GM21528 (cell line): ENCODE measurements around the gene FGF12.

Experiments
- ATAC-seq: cut with Tn5 transposase; IDR thresholded peaks from one replicate; pipeline ENCODE4 v1.9.1; 2021; ENCODE audit warnings: mild to moderate bottlenecking, moderate library complexity; ENCODE audit not compliant: unreplicated experiment, low FRiP score

FGF12 gene

DNA sequence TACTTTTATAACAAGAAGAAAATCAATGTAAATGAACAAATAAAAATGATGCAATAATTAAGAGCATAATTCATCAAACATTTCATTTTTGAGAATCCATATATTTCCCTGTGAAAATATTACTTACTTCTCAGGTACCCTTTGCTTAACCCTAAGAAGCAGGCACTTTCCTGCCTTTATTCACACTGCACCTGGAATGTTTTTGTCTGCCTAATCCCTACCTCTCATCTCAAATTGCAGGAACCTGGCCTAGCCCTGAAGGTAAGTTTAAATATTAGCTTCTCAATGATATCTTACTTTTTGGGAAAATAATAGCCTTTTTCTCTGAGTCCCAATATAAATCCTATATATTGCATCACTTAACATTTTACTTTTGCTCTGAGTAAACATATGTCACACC is 559.1 kb downstream of the FGF12 start:
- ATAC-seq: no peak

DNA sequence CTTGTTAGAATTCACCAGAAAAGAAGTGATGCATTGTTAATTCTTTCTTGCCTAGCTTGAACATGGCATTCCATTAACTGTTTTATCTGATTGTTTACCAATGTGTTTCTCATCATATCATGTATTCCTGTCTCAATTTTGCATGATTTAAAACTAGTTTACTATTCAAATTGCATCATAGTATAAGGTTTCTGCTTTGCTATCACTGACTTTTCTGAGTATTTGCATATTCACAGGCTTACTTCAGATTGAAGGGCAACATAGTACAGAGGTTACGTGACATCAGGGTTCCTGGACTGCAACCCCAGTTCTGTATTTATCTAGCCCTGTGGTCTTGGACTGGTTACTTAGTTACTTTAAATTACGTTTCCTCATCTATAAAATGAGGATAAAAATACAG is 561.8 kb downstream of the FGF12 start:
- no peak for ATAC-seq

DNA sequence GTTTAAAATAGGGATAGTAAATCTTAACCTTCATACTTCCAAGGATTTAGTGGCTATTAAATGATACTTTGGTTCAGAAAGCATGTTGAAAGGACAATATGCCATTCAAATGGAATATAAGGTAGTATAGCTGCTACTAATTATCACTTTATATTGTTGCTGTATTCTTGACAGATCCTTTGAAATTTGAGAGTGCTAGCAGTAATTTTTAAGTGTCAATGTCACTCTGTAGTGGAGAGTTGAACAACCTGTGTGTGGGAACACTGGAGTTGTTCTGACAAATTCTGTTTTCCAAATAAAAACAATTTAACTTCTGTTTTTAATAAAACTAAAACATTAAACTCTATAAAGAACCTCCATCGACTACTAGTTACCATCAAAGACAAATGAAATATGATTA is 565.7 kb downstream of the FGF12 start:
- no peak for ATAC-seq

DNA sequence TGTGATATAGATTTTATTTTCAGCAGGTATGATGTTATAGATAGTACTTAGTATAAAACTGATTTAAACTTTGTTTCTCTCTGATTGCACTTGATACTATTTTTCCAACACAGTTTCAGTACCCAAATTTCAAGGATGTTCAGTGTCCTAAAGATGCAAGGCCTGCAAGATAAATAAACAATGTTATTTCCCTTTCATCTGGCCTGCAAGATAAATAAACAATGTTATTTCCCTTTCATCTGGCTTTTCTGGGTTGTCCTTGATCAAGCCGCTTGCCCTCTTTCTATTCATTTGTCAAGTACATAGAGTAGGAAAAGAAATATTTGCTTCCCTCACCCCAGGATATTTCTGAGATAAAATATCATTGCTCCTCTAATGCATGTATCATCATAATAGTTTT is 571.0 kb downstream of the FGF12 start:
- ATAC-seq: no peak

DNA sequence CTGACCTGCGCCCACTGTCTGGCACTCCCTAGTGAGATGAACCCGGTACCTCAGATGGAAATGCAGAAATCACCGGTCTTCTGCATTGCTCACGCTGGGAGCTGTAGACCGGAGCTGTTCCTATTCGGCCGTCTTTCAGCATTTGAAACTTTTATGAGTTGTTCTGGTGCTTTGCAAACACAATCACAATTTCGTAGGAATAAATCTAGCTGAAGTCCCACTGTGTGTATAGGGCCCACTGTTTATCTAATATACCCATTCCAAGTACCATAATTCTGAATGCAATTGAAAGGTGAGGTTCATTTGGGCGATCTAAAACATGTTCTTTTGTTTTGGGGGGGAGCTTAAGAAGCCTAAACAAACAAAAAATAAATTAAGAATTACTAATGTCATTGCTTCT is 572.1 kb downstream of the FGF12 start:
- no peak for ATAC-seq

DNA sequence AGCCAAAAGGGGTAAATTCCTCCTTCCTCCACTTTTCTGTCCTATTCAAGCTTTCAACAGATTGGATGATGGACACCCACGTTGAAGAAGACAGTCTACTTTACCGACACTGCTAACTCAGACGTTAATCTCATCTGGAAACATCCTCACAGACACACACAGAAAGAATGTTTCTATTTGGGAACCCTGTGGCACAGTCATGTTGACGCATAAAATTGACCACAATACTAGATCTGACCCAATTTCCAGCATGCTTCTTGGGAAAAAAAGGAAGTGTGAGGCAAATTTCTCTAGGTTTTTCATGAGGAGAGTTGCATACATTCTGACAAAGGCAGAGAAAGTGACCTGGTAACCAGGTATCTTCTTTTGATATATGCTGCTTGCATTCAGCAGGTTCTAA is 594.1 kb downstream of the FGF12 start:
- no peak for ATAC-seq

DNA sequence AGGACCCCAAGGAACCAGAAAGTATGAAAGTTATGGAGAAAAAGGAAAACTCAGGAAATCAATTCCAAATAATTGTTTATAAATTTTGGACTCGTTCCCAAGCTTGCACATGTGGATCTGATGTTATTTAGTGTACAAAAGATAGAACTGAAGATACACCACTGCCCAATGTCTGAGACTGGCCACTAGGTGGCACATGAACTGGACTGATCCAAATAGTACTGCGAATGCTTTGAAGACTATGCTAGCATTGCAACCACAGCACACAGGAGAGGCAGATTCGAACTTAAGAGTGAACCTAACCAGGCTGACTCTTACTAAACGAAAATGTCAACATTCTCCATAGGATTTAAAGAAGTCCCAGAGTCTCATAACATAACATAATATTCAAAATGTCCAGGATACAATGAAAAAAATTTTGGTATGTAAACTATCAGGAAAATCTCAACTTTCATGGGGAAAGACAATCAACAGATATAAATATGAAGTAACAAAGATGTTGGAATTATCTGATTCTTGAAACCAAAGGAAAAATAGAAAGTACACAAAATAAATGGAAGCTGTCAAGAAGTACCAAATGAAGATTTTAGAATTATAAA is 596.7 kb downstream of the FGF12 start:
- ATAC-seq: peak; percentile 74

DNA sequence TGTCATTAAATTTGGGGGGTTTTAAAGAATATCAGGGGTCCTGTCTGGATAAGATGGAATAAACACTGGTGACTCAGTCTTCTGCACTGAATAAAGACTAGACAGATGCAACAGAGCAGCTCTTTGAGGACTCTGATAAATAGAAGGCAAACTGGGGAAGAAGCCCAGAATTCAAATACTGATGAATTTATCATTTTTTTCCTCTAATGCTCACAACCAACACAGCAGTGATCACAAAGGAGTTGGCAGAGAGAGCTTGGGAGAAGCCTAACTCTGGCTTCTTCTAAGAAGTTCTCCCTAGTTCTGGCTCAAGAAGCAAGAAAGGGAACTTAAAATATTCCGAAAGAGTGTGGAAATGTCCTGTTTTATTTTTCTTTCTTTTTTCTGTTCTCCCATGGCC is 597.8 kb downstream of the FGF12 start:
- ATAC-seq: no peak

DNA sequence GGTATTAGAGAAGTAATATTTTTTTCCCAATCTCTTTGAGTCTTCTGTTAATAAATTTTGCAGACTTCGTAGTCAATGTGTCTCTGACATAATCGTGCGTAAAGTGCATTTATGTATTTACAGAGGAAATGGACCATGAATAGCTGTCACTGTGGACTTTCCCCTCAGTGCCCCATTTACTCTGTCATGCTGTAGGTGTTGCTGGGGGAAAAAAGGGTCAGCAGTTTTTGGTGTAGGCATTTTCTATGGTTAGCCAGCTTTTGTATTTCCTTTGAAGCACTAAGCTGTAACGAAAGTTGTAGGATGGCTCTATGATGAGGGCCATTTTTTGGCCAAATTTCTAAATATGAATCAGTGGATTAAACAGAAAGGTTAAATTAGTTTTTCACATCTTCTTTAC is 598.4 kb downstream of the FGF12 start:
- peak; percentile 66 for ATAC-seq

DNA sequence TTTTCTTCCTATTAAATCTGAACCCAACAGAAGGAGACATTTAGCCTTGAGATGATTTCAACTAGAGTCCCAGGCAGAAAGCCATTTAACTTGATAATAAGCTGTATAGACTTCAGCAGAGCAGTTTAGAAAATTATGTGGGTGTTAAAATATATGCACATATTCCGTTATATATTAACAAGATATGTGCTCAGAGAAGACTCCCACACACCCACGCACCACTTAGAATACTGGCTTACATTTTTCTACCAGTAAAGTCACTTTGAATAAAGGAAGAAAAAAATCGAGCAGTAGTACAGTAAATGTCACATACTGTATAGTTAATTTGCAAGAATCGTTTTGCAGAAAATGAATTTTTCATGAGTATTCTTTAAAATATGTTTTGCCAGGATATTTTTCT is 599.3 kb downstream of the FGF12 start:
- ATAC-seq: no peak

DNA sequence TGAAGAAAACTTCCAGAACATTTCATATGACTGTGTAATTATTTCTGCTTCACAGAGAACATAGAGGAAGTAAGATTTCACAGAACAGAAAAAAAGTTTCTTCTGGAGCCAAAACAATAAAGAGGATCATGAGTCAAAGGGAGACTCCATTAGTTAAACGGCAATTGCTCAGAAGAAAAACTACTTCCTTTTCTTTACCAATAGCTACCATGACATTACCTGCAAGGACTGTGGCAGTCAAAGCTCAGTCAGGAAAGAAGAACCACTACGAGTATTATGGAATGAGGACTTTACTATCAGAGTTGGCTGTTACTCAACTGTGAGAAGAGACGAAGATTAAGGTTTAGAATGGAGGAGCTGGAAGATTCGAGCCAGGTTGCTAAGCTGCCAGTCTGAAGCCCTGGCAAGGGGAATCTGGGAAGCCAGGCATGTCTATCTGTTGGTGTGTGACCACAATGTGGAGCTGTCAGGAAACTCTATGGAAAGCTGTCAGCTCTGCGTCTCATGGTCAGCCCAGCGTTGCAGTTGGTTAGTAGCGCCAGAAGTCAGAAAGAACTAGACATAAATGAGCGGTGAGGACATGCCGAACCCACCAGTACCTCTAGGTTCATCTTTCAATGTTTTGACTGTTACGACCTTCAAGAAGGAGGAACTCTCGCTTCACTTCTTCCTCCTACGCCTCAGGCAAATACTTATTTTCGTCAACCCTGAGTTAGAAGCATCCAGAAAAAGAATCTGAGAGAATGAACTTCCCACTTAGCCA is 604.3 kb downstream of the FGF12 start:
- peak; percentile 81 for ATAC-seq

DNA sequence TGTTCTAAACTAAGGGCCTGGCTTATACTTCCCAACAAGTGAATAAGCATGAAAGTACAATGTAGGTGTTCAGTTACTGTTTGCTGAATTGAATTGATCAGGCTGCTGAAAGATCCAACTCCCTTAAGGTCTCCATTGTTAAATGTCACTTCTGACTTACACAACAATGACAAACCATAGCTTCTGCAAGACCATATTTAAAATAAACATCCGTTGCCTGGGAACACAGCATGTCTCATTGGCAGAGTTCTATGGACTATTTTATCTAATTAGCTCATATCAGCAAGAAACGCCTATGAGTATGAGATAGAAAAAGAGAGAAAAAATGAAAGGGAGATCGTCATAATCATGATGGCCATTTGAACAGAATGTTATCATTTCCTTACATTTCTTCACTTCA is 605.4 kb downstream of the FGF12 start:
- ATAC-seq: no peak

DNA sequence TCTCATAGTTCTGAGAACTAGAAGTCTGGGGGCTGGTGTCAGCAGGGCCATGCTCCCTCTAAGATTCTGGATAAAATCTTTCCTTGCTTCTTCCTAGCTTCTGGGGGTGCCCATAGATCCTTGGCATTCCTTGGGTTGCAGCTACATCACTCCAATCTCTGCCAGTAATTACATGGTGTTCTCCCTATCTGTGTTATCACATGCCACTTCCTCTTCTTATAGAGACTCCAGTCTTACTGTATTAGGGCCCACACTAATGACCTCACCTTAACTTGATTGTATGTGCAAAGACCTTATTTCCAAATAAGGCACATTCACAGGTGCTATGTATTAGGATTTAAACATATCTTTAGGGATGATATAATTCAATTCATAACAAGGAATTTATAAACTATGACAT is 618.5 kb downstream of the FGF12 start:
- ATAC-seq: no peak

DNA sequence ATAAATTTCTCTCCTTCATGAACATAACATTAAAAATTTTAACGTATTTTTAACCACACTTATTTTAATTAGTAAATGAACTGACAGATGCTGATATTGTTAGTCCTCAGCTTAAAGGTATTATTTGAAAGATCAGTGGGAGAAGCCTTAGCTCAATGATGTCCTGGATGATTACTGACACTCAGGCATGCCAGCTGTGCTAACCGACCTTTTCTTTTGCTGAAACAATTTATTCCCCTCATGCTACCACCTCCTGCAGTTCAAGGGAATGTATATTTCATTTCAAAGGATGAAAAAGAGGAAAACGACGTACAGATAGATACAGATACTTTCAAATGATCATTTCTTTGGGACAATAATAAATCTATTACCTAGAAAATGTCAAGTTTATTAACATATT is 620.8 kb downstream of the FGF12 start:
- no peak for ATAC-seq

DNA sequence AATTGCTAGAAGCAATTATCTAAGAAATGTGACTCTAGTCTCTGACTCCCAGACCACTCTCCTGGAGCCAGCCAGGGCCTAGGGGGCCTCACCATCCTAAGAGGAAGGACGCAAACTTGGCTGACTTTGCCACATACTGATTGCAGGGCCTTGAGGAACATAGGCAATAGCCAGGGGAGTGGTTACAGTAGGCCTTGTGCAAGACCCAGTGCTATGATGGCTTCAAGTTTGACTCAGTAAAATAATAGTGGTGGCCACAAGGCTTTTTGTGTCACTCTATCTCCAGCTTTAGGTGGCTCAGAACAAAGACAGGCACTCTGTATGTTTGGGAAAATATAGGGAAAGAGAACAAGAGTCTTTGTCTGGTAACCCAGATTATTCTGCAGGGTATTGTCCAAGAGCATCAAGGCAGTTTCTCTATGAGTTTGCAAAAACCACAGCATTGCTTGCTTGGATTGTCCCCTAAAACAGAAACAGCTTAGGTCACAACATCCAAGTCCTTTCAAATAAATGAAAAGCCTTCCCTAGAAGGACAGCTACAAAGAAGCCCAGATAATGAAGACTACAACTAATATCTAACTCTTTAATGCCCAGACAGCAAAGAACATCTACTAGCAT is 634.8 kb downstream of the FGF12 start:
- ATAC-seq: no peak

DNA sequence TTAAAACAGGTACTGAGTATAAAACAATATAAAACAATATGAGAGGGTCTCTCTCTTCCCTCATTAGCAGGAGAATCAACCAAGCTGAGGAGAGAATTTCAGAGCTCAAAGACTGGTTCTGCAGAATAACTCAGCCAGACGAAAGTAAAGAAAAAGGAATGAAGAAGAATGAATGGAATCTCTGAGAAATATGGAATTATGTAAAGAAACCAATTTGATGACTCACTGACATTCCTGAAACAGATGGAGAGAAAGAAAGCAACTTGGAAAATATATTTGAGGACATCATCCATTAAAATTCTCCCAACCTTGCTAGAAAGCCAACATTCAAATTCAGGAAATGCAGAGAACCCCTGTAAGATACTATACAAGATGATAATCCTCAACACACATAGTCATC is 635.5 kb downstream of the FGF12 start:
- no peak for ATAC-seq

DNA sequence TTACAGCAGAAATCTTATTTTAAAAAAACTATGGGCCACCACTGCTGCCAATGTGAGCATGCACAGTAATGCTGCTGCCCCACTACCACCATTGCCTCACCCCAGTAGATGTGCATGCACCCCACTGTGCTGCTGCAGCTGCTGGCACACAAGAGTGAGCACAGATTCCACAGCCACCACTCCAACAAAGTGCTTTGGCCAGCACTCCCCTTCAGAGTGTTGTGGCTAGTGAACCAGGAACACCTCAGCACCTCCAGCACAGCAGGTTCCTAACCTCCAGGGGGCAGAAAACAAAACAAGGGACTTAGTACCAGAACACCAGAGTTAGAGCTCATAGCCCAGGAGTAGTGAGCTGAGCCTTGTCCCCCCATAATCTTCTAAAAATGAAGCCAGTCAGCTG is 636.8 kb downstream of the FGF12 start:
- ATAC-seq: no peak
